IMR-90 (cell line): ENCODE measurements around the gene EHBP1.

Experiments
- BHLHE40 ChIP-seq: fragments of 150-350 bp; IDR thresholded peaks from 2 replicates; pipeline ENCODE4 v1.6.1; 2016; ENCODE audit warnings: mild to moderate bottlenecking, low read depth, low read length
- POLR2A ChIP-seq: IDR thresholded peaks from 2 replicates; pipeline ENCODE4 v1.6.1; 2012; ENCODE audit warnings: mild to moderate bottlenecking, low read depth, low read length
- TF ChIP-seq, protein P1 (sequence below): conservative IDR thresholded peaks from 2 replicates; pipeline ENCODE4 v1.5.1; 2012; ENCODE audit warnings: mild to moderate bottlenecking, low read depth, low read length, improper control_type of control experiment
- TF ChIP-seq, protein P2 (sequence below): fragments of 150-350 bp; IDR thresholded peaks from 2 replicates; pipeline ENCODE4 v1.6.1; 2017; ENCODE audit warnings: mild to moderate bottlenecking, antibody characterized with exemption, low read length, low read depth

DNA sequence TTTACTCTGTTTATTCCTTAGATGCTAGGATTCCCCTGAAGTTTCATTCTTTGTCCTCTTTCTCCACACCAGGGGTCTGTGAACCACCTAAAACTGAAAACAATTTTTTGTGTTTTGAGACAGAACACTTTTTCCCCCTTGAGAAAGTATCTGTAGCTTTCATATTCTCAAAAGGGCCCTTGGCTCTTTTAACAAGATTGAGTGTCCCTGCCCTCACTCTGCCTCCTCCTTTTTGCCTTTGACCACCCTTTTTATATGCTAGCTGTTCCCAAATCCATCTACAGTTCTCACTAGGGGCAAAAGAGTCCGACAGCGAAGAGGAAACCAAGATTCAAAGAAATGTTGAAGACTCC, 883 bp upstream of the EHBP1 start:
- TF ChIP-seq, protein P1, sequence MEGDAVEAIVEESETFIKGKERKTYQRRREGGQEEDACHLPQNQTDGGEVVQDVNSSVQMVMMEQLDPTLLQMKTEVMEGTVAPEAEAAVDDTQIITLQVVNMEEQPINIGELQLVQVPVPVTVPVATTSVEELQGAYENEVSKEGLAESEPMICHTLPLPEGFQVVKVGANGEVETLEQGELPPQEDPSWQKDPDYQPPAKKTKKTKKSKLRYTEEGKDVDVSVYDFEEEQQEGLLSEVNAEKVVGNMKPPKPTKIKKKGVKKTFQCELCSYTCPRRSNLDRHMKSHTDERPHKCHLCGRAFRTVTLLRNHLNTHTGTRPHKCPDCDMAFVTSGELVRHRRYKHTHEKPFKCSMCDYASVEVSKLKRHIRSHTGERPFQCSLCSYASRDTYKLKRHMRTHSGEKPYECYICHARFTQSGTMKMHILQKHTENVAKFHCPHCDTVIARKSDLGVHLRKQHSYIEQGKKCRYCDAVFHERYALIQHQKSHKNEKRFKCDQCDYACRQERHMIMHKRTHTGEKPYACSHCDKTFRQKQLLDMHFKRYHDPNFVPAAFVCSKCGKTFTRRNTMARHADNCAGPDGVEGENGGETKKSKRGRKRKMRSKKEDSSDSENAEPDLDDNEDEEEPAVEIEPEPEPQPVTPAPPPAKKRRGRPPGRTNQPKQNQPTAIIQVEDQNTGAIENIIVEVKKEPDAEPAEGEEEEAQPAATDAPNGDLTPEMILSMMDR, result no peak
- TF ChIP-seq BHLHE40, result no peak
- TF ChIP-seq, protein P2, sequence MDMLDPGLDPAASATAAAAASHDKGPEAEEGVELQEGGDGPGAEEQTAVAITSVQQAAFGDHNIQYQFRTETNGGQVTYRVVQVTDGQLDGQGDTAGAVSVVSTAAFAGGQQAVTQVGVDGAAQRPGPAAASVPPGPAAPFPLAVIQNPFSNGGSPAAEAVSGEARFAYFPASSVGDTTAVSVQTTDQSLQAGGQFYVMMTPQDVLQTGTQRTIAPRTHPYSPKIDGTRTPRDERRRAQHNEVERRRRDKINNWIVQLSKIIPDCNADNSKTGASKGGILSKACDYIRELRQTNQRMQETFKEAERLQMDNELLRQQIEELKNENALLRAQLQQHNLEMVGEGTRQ, result no peak
- no peak for TF ChIP-seq POLR2A
